GM23338 (cell line): ENCODE measurements around the gene ZBTB7B.

Experiments
- CREB1 ChIP-seq: fragments of 250-450 bp; sonication (Bioruptor Pico); IDR thresholded peaks from 2 replicates; pipeline ENCODE4 v1.5.0; 2020; ENCODE audit warnings: low read depth, mild to moderate bottlenecking, moderate library complexity
- CTCF ChIP-seq, 2 experiments: fragments of 200-600 bp in 1 of 2; sonication (generic) in 1 of 2; conservative IDR thresholded peaks; 2 replicates each; pipeline versions ENCODE4 v1.5.1 to v1.6.1; 2016 to 2017; ENCODE audit warnings: antibody characterized with exemption in 2 of 2, low read depth in 2 of 2, mild to moderate bottlenecking in 2 of 2, moderate library complexity in 1 of 2
- ETS1 ChIP-seq: IDR thresholded peaks from 2 replicates; pipeline ENCODE4 v1.6.1; 2016; ENCODE audit warnings: antibody characterized with exemption
- EZH2 ChIP-seq: fragments of 200-600 bp; sonication (generic); IDR thresholded peaks from one replicate; pipeline ENCODE4 v1.8.0; 2017; ENCODE audit warnings: antibody characterized with exemption, mild to moderate bottlenecking, low read depth; ENCODE audit not compliant: unreplicated experiment
- EZH2phosphoT487 ChIP-seq: fragments of 200-600 bp; sonication (generic); IDR thresholded peaks from one replicate; pipeline ENCODE4 v1.8.1; 2018; ENCODE audit warnings: antibody characterized with exemption; ENCODE audit not compliant: unreplicated experiment
- NANOG ChIP-seq: IDR thresholded peaks from 2 replicates; pipeline ENCODE4 v1.6.1; 2016; ENCODE audit warnings: antibody characterized with exemption, borderline replicate concordance
- POLR2AphosphoS5 ChIP-seq: IDR thresholded peaks from 2 replicates; pipeline ENCODE4 v1.6.1; 2016; ENCODE audit warnings: antibody characterized with exemption, low read depth
- ZNF462 ChIP-seq: fragments of 250-450 bp; sonication (Bioruptor Pico); IDR thresholded peaks from 2 replicates; pipeline ENCODE4 v1.5.0; 2020; ENCODE audit warnings: mild to moderate bottlenecking, moderate library complexity
- TF ChIP-seq, protein P1 (sequence below): IDR thresholded peaks from one replicate; pipeline ENCODE4 v1.6.1; 2018; ENCODE audit warnings: antibody characterized with exemption; ENCODE audit not compliant: unreplicated experiment

- TF ChIP-seq CTCF (conservative IDR thresholded peaks at IDR 0.05; ENCODE audit: low read depth in 2 of 2) = no peak
- TF ChIP-seq EZH2phosphoT487 = no peak
- no peak for TF ChIP-seq POLR2AphosphoS5
- TF ChIP-seq, protein P1, sequence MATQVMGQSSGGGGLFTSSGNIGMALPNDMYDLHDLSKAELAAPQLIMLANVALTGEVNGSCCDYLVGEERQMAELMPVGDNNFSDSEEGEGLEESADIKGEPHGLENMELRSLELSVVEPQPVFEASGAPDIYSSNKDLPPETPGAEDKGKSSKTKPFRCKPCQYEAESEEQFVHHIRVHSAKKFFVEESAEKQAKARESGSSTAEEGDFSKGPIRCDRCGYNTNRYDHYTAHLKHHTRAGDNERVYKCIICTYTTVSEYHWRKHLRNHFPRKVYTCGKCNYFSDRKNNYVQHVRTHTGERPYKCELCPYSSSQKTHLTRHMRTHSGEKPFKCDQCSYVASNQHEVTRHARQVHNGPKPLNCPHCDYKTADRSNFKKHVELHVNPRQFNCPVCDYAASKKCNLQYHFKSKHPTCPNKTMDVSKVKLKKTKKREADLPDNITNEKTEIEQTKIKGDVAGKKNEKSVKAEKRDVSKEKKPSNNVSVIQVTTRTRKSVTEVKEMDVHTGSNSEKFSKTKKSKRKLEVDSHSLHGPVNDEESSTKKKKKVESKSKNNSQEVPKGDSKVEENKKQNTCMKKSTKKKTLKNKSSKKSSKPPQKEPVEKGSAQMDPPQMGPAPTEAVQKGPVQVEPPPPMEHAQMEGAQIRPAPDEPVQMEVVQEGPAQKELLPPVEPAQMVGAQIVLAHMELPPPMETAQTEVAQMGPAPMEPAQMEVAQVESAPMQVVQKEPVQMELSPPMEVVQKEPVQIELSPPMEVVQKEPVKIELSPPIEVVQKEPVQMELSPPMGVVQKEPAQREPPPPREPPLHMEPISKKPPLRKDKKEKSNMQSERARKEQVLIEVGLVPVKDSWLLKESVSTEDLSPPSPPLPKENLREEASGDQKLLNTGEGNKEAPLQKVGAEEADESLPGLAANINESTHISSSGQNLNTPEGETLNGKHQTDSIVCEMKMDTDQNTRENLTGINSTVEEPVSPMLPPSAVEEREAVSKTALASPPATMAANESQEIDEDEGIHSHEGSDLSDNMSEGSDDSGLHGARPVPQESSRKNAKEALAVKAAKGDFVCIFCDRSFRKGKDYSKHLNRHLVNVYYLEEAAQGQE = no peak
- TF ChIP-seq EZH2 = no peak
- TF ChIP-seq ZNF462 (CRISPR knock-in tag) = no peak
- no peak for TF ChIP-seq NANOG
- no peak for TF ChIP-seq CREB1
- no peak for TF ChIP-seq ETS1
Observed at GRCh38 chr1:155057104-155057503, 54.5 kb downstream of the ZBTB7B start.
